HG02588 (cell line): ENCODE measurements around the gene UGCG.
"Not testable (repeated sequence)": the region's sequence is repeated elsewhere in the genome, so short reads cannot be mapped to it uniquely, and the experiment has no call there.

Experiments
- ATAC-seq: cut with Tn5 transposase; IDR thresholded peaks from one replicate; pipeline ENCODE4 v1.9.1; 2021; ENCODE audit warnings: mild to moderate bottlenecking, moderate library complexity; ENCODE audit not compliant: unreplicated experiment

The UGCG gene

GRCh38 chr9:111890334-111890733 lies 6.3 kb upstream of the UGCG start:
- no peak for ATAC-seq

- not testable (repeated sequence) for ATAC-seq
These were observed 5.7 kb upstream of the UGCG start for GRCh38 chr9:111890867-111891266.

GRCh38 chr9:111891910-111892499 lies 4.6 kb upstream of the UGCG start:
- ATAC-seq, result no peak

- ATAC-seq, result peak; percentile 36
These were observed 457 bp downstream of the UGCG start for GRCh38 chr9:111896942-111897600.

GRCh38 chr9:111897601-111898137 lies 1.1 kb downstream of the UGCG start:
- ATAC-seq, result peak; percentile 32

GRCh38 chr9:111898331-111899096 lies 1.9 kb downstream of the UGCG start:
- no peak for ATAC-seq

GRCh38 chr9:111900151-111900857 lies 3.7 kb downstream of the UGCG start:
- no peak for ATAC-seq

- ATAC-seq, result no peak
These were observed 4.4 kb downstream of the UGCG start for GRCh38 chr9:111900858-111901612.

GRCh38 chr9:111902391-111903139 lies 6.0 kb downstream of the UGCG start:
- no peak for ATAC-seq

GRCh38 chr9:111903535-111903934 lies 6.9 kb downstream of the UGCG start:
- ATAC-seq, result not testable (repeated sequence)

- ATAC-seq, result no peak
These were observed 7.4 kb downstream of the UGCG start for GRCh38 chr9:111904026-111904425.

- ATAC-seq, result no peak
These were observed 8.3 kb downstream of the UGCG start for GRCh38 chr9:111904891-111905291.

- ATAC-seq, result no peak
These were observed 10.5 kb downstream of the UGCG start for GRCh38 chr9:111907147-111907546.

- ATAC-seq, result peak; percentile 39
These were observed 12.8 kb downstream of the UGCG start for GRCh38 chr9:111909444-111909843.

- no peak for ATAC-seq
These were observed 13.8 kb downstream of the UGCG start for GRCh38 chr9:111910428-111910827.

GRCh38 chr9:111913159-111913558 lies 16.5 kb downstream of the UGCG start:
- ATAC-seq, result no peak

- ATAC-seq, result no peak
These were observed 18.3 kb downstream of the UGCG start for GRCh38 chr9:111914749-111915424.

GRCh38 chr9:111915425-111915758 lies 18.8 kb downstream of the UGCG start:
- ATAC-seq, result no peak

GRCh38 chr9:111916234-111916645 lies 19.6 kb downstream of the UGCG start:
- peak; percentile 53 for ATAC-seq
